IMR-90 (cell line): ENCODE data around the gene SRRM1. TPM values are rescaled to one million over a fixed set of nuclear protein-coding genes. Genes with fewer than 3 reads are reported as not detected.
A peak's percentile ranks its signal among the peaks of the same experiment; 100 is the strongest.

Experiments used
- ATAC-seq: fragments of 200-7000 bp; cut with Tn5 transposase; 2 replicates; pipeline ENCODE4 v1.9.1; 2020; ENCODE audit warnings: low read depth, mild to moderate bottlenecking, moderate library complexity
- BruUV-seq: library from RNA; stranded (reverse); fragments of 400-500 nt; replicated peaks from 2 replicates; lab custom pipeline; 2021; lab: Mats Ljungman, UMichigan
- CTCF ChIA-PET: fragments of 300-600 bp; formaldehyde crosslinking; extraction: SDS; loops from one replicate; lab custom pipeline; 2021; ENCODE audit warnings: antibody characterized with exemption; lab: Yijun Ruan, JAX
- POLR2A ChIA-PET: fragments of 300-600 bp; sonication (Branson Sonifier 250); formaldehyde crosslinking; loops from one replicate; lab custom pipeline; 2022; ENCODE audit warnings: antibody characterized with exemption; ENCODE audit not compliant: unreplicated experiment; lab: Charles Lee
- DNase-seq: peaks from one replicate; pipeline ENCODE4 v3.0.0; 2013
- H2AFZ ChIP-seq: replicated peaks from 2 replicates; pipeline ENCODE3; 2013; ENCODE audit warnings: low read length, mild to moderate bottlenecking; ENCODE audit not compliant: poor library complexity
- H2AK5ac ChIP-seq: 2 replicates; pipeline ENCODE4 v1.6.1; 2013; ENCODE audit warnings: low read depth, low read length, inconsistent platforms
- H2AK9ac ChIP-seq: replicated peaks from 2 replicates; pipeline ENCODE3; 2013; ENCODE audit warnings: mild to moderate bottlenecking, low read depth, low read length, moderate library complexity; ENCODE audit not compliant: poor library complexity
- H2BK120ac ChIP-seq: 2 replicates; pipeline ENCODE4 v1.6.1; 2013; ENCODE audit warnings: low read depth, low read length, inconsistent platforms
- H2BK15ac ChIP-seq: 3 replicates; pipeline ENCODE4 v1.6.1; 2013; ENCODE audit warnings: low read depth, low read length, inconsistent platforms
- H2BK20ac ChIP-seq: 2 replicates; pipeline ENCODE4 v1.6.1; 2013; ENCODE audit warnings: low read depth, mild to moderate bottlenecking, inconsistent platforms, low read length, moderate library complexity
- H2BK5ac ChIP-seq: 2 replicates; pipeline ENCODE4 v1.6.1; 2013; ENCODE audit warnings: mild to moderate bottlenecking, low read depth, low read length, inconsistent platforms; ENCODE audit not compliant: poor library complexity, severe bottlenecking
- H3K14ac ChIP-seq: replicated peaks from 2 replicates; pipeline ENCODE4 v1.6.1; 2013; ENCODE audit warnings: low read depth, low read length, inconsistent platforms
- H3K18ac ChIP-seq: 2 replicates; pipeline ENCODE4 v1.6.1; 2013; ENCODE audit warnings: low read depth, low read length, control low read depth
- H3K23ac ChIP-seq: 2 replicates; pipeline ENCODE4 v1.6.1; 2013; ENCODE audit warnings: low read depth, low read length, inconsistent platforms
- H3K27ac ChIP-seq: 2 replicates; pipeline ENCODE4 v1.5.1; 2013; ENCODE audit warnings: mild to moderate bottlenecking, control low read depth, low read length; ENCODE audit not compliant: insufficient read depth
- H3K27me3 ChIP-seq: 2 replicates; pipeline ENCODE4 v1.6.1; 2013; ENCODE audit warnings: low read length; ENCODE audit not compliant: control insufficient read depth, insufficient read depth
- H3K36me3 ChIP-seq: 2 replicates; pipeline ENCODE4 v1.6.1; 2013; ENCODE audit warnings: low read length, mixed read lengths; ENCODE audit not compliant: control insufficient read depth, insufficient read depth
- H3K4ac ChIP-seq: 2 replicates; pipeline ENCODE4 v1.6.1; 2013; ENCODE audit warnings: low read depth, low read length, inconsistent platforms
- H3K4me1 ChIP-seq: 2 replicates; pipeline ENCODE4 v1.6.1; 2013; ENCODE audit warnings: low read length, mixed read lengths; ENCODE audit not compliant: control insufficient read depth, insufficient read depth
- H3K4me2 ChIP-seq: 2 replicates; pipeline ENCODE4 v1.6.1; 2013; ENCODE audit warnings: low read depth, mild to moderate bottlenecking, control low read depth, low read length, moderate library complexity
- H3K4me3 ChIP-seq: 2 replicates; pipeline ENCODE4 v1.5.1; 2013; ENCODE audit warnings: low read depth, mild to moderate bottlenecking, control low read depth, low read length, moderate library complexity; ENCODE audit not compliant: insufficient read depth
- H3K56ac ChIP-seq: 2 replicates; pipeline ENCODE4 v1.6.1; 2013; ENCODE audit warnings: low read length, inconsistent platforms; ENCODE audit not compliant: insufficient read depth; ENCODE audit errors: extremely low read depth
- H3K79me1 ChIP-seq, 2 experiments: 2 replicates each; pipeline ENCODE4 v1.6.1; 2013; ENCODE audit warnings: low read length in 2 of 2, inconsistent platforms in 1 of 2, low read depth in 1 of 2
- H3K9ac ChIP-seq: 2 replicates; pipeline ENCODE4 v1.6.1; 2013; ENCODE audit warnings: low read depth, low read length, control low read depth
- H3K9me1 ChIP-seq: 2 replicates; pipeline ENCODE4 v1.6.1; 2013; ENCODE audit warnings: low read length, inconsistent platforms; ENCODE audit not compliant: insufficient read depth
- H3K9me3 ChIP-seq: 2 replicates; pipeline ENCODE4 v1.6.1; 2013; ENCODE audit warnings: low read length; ENCODE audit not compliant: control insufficient read depth, insufficient read depth
- H4K20me1 ChIP-seq: 2 replicates; pipeline ENCODE4 v1.6.1; 2013; ENCODE audit warnings: low read length, inconsistent platforms; ENCODE audit not compliant: insufficient read depth
- H4K5ac ChIP-seq: 2 replicates; pipeline ENCODE4 v1.6.1; 2013; ENCODE audit warnings: mild to moderate bottlenecking, low read depth, low read length, control low read depth
- H4K8ac ChIP-seq, 2 experiments: 2 replicates each; pipeline ENCODE4 v1.6.1; 2013; ENCODE audit warnings: low read depth in 2 of 2, low read length in 2 of 2, control low read depth in 1 of 2, inconsistent platforms in 1 of 2
- H4K91ac ChIP-seq: 2 replicates; pipeline ENCODE4 v1.6.1; 2013; ENCODE audit warnings: low read depth, low read length, inconsistent platforms; ENCODE audit not compliant: insufficient read depth
- BHLHE40 ChIP-seq: fragments of 150-350 bp; IDR thresholded peaks from 2 replicates; pipeline ENCODE4 v1.6.1; 2016; ENCODE audit warnings: mild to moderate bottlenecking, low read depth, low read length
- CEBPB ChIP-seq: IDR thresholded peaks from 2 replicates; pipeline ENCODE4 v1.6.1; 2012; ENCODE audit warnings: low read depth, low read length, improper control_type of control experiment
- CHD1 ChIP-seq: IDR thresholded peaks from 2 replicates; pipeline ENCODE4 v1.6.1; 2012; ENCODE audit warnings: low read depth, low read length, improper control_type of control experiment
- CTCF ChIP-seq: conservative IDR thresholded peaks from 2 replicates; pipeline ENCODE4 v1.5.1; 2012; ENCODE audit warnings: mild to moderate bottlenecking, low read depth, low read length, improper control_type of control experiment
- ELK1 ChIP-seq: fragments of 150-350 bp; IDR thresholded peaks from 2 replicates; pipeline ENCODE4 v1.6.1; 2016; ENCODE audit warnings: low read depth, mild to moderate bottlenecking, low read length, moderate library complexity, borderline replicate concordance
- FOS ChIP-seq: fragments of 150-350 bp; IDR thresholded peaks from 2 replicates; pipeline ENCODE4 v1.6.1; 2016; ENCODE audit warnings: low read depth, low read length
- MAFK ChIP-seq: IDR thresholded peaks from 2 replicates; pipeline ENCODE4 v1.6.1; 2012; ENCODE audit warnings: low read depth, low read length, improper control_type of control experiment
- NFE2L2 ChIP-seq: fragments of 150-350 bp; IDR thresholded peaks from 2 replicates; pipeline ENCODE4 v1.6.1; 2016; ENCODE audit warnings: low read depth, mild to moderate bottlenecking, low read length
- POLR2A ChIP-seq: IDR thresholded peaks from 2 replicates; pipeline ENCODE4 v1.6.1; 2012; ENCODE audit warnings: mild to moderate bottlenecking, low read depth, low read length
- RAD21 ChIP-seq: IDR thresholded peaks from 2 replicates; pipeline ENCODE4 v1.6.1; 2012; ENCODE audit warnings: low read length, improper control_type of control experiment
- RCOR1 ChIP-seq: IDR thresholded peaks from 2 replicates; pipeline ENCODE4 v1.6.1; 2012; ENCODE audit warnings: mild to moderate bottlenecking, low read length, improper control_type of control experiment; ENCODE audit not compliant: insufficient replicate concordance
- RFX5 ChIP-seq: IDR thresholded peaks from 2 replicates; pipeline ENCODE4 v1.8.0; 2012; ENCODE audit warnings: low read depth, mild to moderate bottlenecking, low read length, moderate library complexity
- SMC3 ChIP-seq: fragments of 150-350 bp; IDR thresholded peaks from 2 replicates; pipeline ENCODE4 v1.6.1; 2016; ENCODE audit warnings: low read depth, mild to moderate bottlenecking, antibody characterized with exemption, low read length, moderate library complexity
- USF2 ChIP-seq: fragments of 150-350 bp; IDR thresholded peaks from 2 replicates; pipeline ENCODE4 v1.6.1; 2017; ENCODE audit warnings: mild to moderate bottlenecking, antibody characterized with exemption, low read length, low read depth
- WGBS, 2 experiments: methylation state at CpG; one replicate each; pipeline versions ENCODE4 v1.1.5 to v1.1.7; 2013; ENCODE audit warnings: missing lambda C conversion rate in 2 of 2; ENCODE audit not compliant: insufficient read length in 1 of 2; ENCODE audit errors: extremely low coverage in 2 of 2; 5-methylcytosine and 5-hydroxymethylcytosine counted together
- dilution Hi-C: fragments of 300-500 bp; cut with HindIII; formaldehyde crosslinking; loops from one replicate; pipeline ENCODE4 v1.14.3; 2018; ENCODE audit warnings: low sequenced_read_pairs; ENCODE audit not compliant: unreplicated experiment
- in situ Hi-C: fragments of 300-500 bp; cut with MboI; formaldehyde crosslinking; loops from 3 replicates; pipeline ENCODE4 v1.14.3; 2019; ENCODE audit warnings: low sequenced_read_pairs, inconsistent platforms, mixed read lengths
- intact Hi-C: fragments of 100-400 bp; cut with micrococcal nuclease; formaldehyde crosslinking; loops from 2 replicates; pipeline ENCODE4 v1.10.0; 2022
- polyA plus RNA-seq, 3 experiments: library from polyadenylated mRNA; depleted of rRNA; stranded (reverse); fragments of >200 nt; gene quantifications; 2 replicates each; pipeline ENCODE4 v1.2.3, GENCODE V29; 2012; ENCODE audit warnings: low replicate concordance in 1 of 3
- total RNA-seq: library from RNA; depleted of rRNA; stranded (reverse); fragments of >200 nt; gene quantifications from 2 replicates; pipeline ENCODE4 v1.2.3, GENCODE V29; 2012

SRRM1 gene
- total and polyA plus RNA-seq, 2 of the 4 experiments (the other 2 are of a cell fraction), result 13.6 to 94.1 TPM

DNA sequence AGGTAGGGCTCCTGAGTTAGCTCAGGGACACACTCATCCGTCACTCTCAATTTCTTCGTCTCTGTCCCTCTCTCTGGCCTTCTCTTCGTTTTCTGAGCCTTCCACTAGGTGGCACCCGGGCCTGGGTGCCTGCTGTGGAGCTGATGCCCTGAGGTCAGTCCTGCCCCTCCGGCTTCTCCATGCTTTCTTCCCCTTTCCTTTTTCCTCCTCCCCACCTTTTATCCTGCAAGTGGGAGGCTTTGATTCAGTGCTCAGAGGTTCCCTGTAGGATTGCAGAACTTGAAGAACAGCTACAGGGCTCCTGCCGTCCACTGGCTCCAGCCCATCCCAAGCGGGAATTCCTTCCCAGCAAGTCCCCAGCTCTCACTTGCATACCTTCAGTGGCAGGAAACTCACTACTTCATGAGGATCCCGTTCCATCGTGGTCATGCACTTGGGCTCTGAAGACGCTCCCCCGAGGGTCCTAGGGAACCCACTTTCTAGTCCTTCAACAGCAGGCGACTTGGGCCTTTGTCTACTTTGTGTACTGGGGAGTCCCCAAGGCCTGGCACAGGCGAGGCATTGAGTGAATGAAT, 45.6 kb downstream of the SRRM1 start (continued):
- TF ChIP-seq SMC3 (peak; percentile 98), POLR2A (peak; percentile 36; the same call in 1 of the 2 replicates), RCOR1 (no peak)

GRCh38 chr1:24691051-24691450, 47.9 kb downstream of the SRRM1 start:
- H3K56ac ChIP-seq, result no peak overlapping the region
- H3K14ac ChIP-seq, result no peak overlapping the region
- no peak overlapping the region for H2BK120ac ChIP-seq
- H3K27ac ChIP-seq, result no peak overlapping the region
- intact Hi-C loops (no loop called here), dilution Hi-C loops (no loop called here), in situ Hi-C loops (loop anchor here (5.0 kb wide), 2 partner anchors 46 to 146 kb away; no protein-coding TSS in a partner anchor)
- H4K5ac ChIP-seq, result no peak overlapping the region
- POLR2A ChIA-PET, result no interaction called here
- no CpG with 5 or more reads among the region's 2 CpGs for WGBS, 2 experiments
- no peak overlapping the region for H4K91ac ChIP-seq
- peaks cover 8% of the 10 kb centered on the region; the same call in 1 of the 2 replicates for H3K9me1 ChIP-seq
- H2AFZ ChIP-seq, result no peak overlapping the region
- no peak overlapping the region for H3K18ac ChIP-seq
- H4K20me1 ChIP-seq, result no peaks in the 10 kb centered on the region; the same call in 1 of the 2 replicates
- H3K9ac ChIP-seq, result no peak overlapping the region
- H2AK5ac ChIP-seq, result 0 out of 2 replicates have a peak overlapping the region, but pooled peaks have one; percentile 1
- no peak overlapping the region for H2BK20ac ChIP-seq
- no peak overlapping the region for H2BK5ac ChIP-seq
- CTCF ChIA-PET, result interaction anchor here (0.7 to 0.9 kb wide), 2 partner anchors 144 to 150 kb away, joined by 3 read pairs; no protein-coding TSS in a partner anchor
- H3K27me3 ChIP-seq, result no peaks in the 10 kb centered on the region
- ATAC-seq (no peak), DNase-seq (no peak)
- no peak overlapping the region for H3K23ac ChIP-seq
- peaks cover 6 to 14% of the 10 kb centered on the region in 2 experiments; a peak in 3 of 4 replicates for H3K79me1 ChIP-seq
- no peaks in the 10 kb centered on the region for H3K9me3 ChIP-seq
- H4K8ac ChIP-seq, result no peak overlapping the region
- no TSS peak for BruUV-seq
- peaks cover 12% of the 10 kb centered on the region for H3K4me1 ChIP-seq
- no peak overlapping the region for H2AK9ac ChIP-seq
- H3K36me3 ChIP-seq, result no peaks in the 10 kb centered on the region
- H3K4ac ChIP-seq, result no peak overlapping the region
- H3K4me2 ChIP-seq, result no peak overlapping the region
- no peak overlapping the region for H3K4me3 ChIP-seq
- H2BK15ac ChIP-seq, result no peak overlapping the region
- TF ChIP-seq CHD1 (no peak), RCOR1 (no peak), RFX5 (no peak), MAFK (no peak), ELK1 (no peak), CTCF (no peak), NFE2L2 (no peak), CEBPB (no peak), RAD21 (no peak), USF2 (no peak), BHLHE40 (no peak), FOS (no peak)
